ENCODE data around the gene ST6GALNAC2. TPM values are rescaled to one million over a fixed set of nuclear protein-coding genes. Genes with fewer than 3 reads are reported as not detected.

The ST6GALNAC2 gene
- total and polyA plus RNA-seq, 5 donors from 2014 or later: 0.08 to 0.39 (median 0.13) TPM; not detected in 2

DNA sequence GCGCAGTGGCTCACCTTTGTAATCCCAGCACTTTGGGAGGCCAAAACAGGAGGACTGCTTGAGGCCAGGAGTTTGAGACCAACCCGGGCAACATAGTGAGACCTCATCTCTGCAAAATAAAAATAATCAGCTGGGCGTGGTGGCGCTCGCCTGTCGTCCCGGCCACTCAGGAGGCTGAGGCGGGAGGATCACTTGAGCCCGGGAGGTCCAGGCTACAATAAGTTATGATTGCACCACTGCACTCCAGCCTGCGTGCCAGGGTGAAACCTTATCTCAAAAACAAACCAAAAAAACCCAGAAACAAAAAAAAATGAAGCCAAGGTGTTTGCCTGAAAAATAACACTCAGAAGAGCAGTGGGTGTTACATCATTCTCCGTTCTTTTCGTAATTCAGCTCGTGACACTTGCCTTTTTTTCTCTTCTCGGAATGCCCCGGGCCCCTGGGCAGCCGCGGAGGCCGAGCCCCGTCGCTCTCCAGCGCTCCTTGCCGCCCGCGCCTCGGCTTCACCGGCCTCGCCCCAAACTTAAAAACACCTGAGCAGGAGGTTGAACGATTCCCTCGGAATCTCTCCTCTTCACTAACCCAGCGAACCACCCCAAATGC, 28.8 kb downstream of the ST6GALNAC2 start:
- Mint-ChIP-seq H3K27me3 (no peaks in the 10 kb centered on the region), H3K4me1 (peaks cover 22 to 63% (median 38%) of the 10 kb centered on the region in 4 donors), H3K4me3 (peak overlapping the region; percentile 97 to 98 (median 98)), H3K36me3 (peaks cover 7% of the 10 kb centered on the region), H3K27ac (peak overlapping the region; percentile 98 to 100 (median 99)), H3K9me3 (peaks cover 0 to 2% (median 0%) of the 10 kb centered on the region in 7 donors)
- Histone ChIP-seq H3K27ac (ENCODE audit: insufficient read depth, low read length, poor library complexity, severe bottlenecking) (peak overlapping the region; percentile 95), H3K4me1 (ENCODE audit: control insufficient read depth, insufficient read depth, low read length, poor library complexity, severe bottlenecking) (peaks cover 52% of the 10 kb centered on the region), H3K36me3 (ENCODE audit: control insufficient read depth, insufficient read depth, low read length) (peaks cover 8% of the 10 kb centered on the region), H3K9me3 (ENCODE audit: control insufficient read depth in 2 of 2, low read length in 2 of 2) (no peaks in the 10 kb centered on the region), H3K4me3 (ENCODE audit: low read depth, low read length) (peak overlapping the region; percentile 82), H3K27me3 (ENCODE audit: control insufficient read depth, insufficient read depth, low read length) (no peaks in the 10 kb centered on the region)
- DNase-seq (peak in 2 of 3 donors; percentile 43 to 44), ATAC-seq (ENCODE audit: low read depth in 2 of 2) (peak; percentile 7 to 13)

DNA sequence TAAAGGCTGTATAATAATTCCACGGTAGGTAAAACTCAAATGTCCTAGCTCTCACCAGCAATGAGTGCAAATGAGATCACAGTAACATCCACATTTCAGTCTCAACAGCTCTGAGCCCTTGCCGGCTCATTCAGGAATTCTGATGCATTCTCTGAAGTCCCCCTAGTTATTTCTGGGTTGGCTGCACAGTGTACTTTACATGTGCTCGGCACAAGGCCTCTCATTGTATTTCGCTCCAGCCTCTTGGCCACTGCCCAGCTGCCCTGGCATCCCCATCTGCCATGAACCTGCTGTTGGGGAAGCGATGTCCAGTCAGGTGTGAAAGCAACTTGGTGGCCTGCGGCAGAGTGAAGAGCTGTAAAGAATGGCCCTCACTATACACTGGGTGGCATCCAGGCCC, 31.5 kb downstream of the ST6GALNAC2 start:
- Histone ChIP-seq H3K4me1 (ENCODE audit: control insufficient read depth, insufficient read depth, low read length, poor library complexity, severe bottlenecking) (peaks cover 27% of the 10 kb centered on the region), H3K9me3 (ENCODE audit: control insufficient read depth in 2 of 2, low read length in 2 of 2) (no peaks in the 10 kb centered on the region), H3K36me3 (ENCODE audit: control insufficient read depth, insufficient read depth, low read length) (no peaks in the 10 kb centered on the region), H3K27ac (ENCODE audit: insufficient read depth, low read length, poor library complexity, severe bottlenecking) (no peak overlapping the region), H3K27me3 (ENCODE audit: control insufficient read depth, insufficient read depth, low read length) (no peaks in the 10 kb centered on the region), H3K4me3 (ENCODE audit: low read depth, low read length) (no peak overlapping the region)
- Mint-ChIP-seq H3K4me1 (peaks cover 7 to 36% (median 28%) of the 10 kb centered on the region in 4 donors), H3K36me3 (no peaks in the 10 kb centered on the region), H3K9me3 (peaks cover 0 to 2% (median 0%) of the 10 kb centered on the region in 7 donors), H3K4me3 (no peak overlapping the region), H3K27me3 (no peaks in the 10 kb centered on the region), H3K27ac (no peak overlapping the region)
- no peak for DNase-seq
- no peak for ATAC-seq (ENCODE audit: low read depth in 2 of 2)

DNA sequence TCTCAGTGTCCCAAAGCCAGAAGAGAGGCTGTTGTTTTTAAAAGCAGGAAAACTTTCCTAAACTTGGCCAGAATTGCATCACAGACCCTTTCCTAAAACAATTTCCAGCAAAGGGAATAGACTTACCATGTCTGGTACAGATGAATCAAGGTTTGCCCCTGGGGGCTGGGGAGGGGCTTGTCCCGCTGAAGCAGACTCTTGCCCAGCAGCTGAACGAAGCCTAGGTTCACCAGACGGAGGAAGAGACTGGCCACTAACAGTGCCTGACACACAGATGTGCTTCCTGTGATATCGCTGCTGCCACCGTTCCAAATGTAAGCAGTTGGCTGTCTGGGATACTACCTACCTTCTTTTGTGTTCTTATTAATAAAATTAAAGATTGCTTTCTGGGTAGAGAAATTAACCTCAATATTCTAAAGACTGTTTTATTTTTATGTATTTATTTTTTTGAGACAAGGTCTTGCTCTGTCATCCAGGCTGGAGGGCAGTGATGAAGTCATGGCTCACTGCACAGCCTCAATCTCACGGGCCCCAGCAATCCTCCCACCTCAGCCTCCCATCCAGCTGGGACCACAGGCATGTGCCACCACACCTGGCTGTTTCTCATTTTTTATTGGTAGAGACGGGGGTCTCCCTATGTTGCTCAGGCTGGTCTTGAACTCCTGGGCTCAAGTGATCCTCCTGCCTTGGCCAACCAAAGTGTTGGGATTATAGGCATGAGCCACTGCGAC, 32.3 kb downstream of the ST6GALNAC2 start:
- no peak overlapping the region for H3K4me3 Mint-ChIP-seq
- H3K9me3 Mint-ChIP-seq: peaks cover 0 to 2% (median 0%) of the 10 kb centered on the region in 7 donors
- DNase-seq (no peak), ATAC-seq (ENCODE audit: low read depth in 2 of 2) (no peak)
- H3K4me1 ChIP-seq (ENCODE audit: control insufficient read depth, insufficient read depth, low read length, poor library complexity, severe bottlenecking): peaks cover 19% of the 10 kb centered on the region
- H3K27ac Mint-ChIP-seq: no peak overlapping the region
- no peaks in the 10 kb centered on the region for H3K27me3 ChIP-seq (ENCODE audit: control insufficient read depth, insufficient read depth, low read length)
- no peaks in the 10 kb centered on the region for H3K27me3 Mint-ChIP-seq
- no peak overlapping the region for H3K27ac ChIP-seq (ENCODE audit: insufficient read depth, low read length, poor library complexity, severe bottlenecking)
- H3K36me3 Mint-ChIP-seq: no peaks in the 10 kb centered on the region
- H3K4me1 Mint-ChIP-seq: peaks cover under 1 to 28% (median 21%) of the 10 kb centered on the region in 4 donors
- H3K36me3 ChIP-seq (ENCODE audit: control insufficient read depth, insufficient read depth, low read length): no peaks in the 10 kb centered on the region
- H3K9me3 ChIP-seq (ENCODE audit: control insufficient read depth in 2 of 2, low read length in 2 of 2): no peaks in the 10 kb centered on the region
- no peak overlapping the region for H3K4me3 ChIP-seq (ENCODE audit: low read depth, low read length)

DNA sequence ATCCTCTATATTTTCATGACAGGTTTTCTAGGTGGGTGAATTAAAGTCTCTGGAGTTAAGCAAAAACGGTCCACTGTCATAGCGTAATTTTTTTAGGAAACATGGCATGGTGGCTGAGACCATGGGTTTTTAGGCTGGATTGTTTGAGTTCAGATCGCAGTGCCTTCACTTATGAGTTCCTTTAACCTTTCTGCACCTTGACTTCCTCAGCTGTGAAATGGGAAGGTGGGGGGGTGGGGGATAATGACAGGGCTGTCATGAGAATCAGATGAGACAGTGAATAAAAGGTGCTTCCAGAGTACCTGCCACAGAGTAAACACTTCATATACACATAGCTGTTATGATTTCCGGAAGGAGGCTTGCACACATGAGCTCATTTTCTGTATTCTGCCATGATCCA, 34.0 kb downstream of the ST6GALNAC2 start:
- ATAC-seq (ENCODE audit: low read depth in 2 of 2): no peak
- H3K4me3 Mint-ChIP-seq: peak overlapping the region in 1 of 4 donors; percentile 61

DNA sequence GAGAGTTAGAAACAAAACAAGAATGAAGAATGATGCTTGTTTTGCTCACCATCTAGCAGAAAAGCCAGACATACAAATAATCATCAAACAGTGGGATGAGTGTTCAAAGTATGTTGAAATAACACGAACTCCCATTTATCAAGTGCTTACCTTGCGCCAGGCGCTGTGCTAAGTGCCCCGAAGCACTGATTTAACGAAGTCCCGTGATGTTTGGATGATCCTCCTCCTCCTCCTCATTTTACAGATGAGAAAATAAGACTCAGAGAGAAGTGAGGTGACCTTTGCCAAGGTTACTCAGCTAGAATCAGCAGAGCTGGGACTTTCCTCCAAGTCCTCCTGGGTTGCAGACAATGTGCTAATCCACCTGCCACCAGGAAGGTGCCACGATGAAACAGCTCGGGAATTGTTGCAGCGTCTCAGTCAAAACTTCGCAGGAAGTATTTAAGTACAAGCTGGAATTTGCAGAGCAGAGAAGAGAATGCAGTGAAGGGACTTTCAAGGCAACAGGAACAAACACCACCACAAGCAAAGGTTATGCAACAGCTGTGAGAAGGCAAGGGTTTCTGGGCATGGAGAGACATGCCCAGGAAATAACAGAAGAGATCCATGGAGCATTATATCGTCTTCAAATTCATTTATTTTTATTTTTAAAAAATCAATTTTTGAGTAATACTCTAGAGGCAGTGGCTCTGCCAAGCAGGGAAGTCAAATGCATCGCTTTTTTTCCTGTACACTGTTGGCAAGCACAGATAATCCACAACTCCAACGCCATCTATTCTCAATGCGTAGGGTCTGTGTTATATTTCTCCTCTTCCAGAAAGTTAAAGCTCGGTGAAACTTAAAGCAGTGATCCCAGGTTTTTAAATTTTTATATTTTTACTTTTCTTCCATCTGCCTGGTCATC, 34.7 kb downstream of the ST6GALNAC2 start:
- Histone ChIP-seq H3K27me3 (ENCODE audit: control insufficient read depth, insufficient read depth, low read length) (no peaks in the 10 kb centered on the region), H3K4me3 (ENCODE audit: low read depth, low read length) (no peak overlapping the region), H3K27ac (ENCODE audit: insufficient read depth, low read length, poor library complexity, severe bottlenecking) (no peak overlapping the region), H3K9me3 (ENCODE audit: control insufficient read depth in 2 of 2, low read length in 2 of 2) (no peaks in the 10 kb centered on the region), H3K4me1 (ENCODE audit: control insufficient read depth, insufficient read depth, low read length, poor library complexity, severe bottlenecking) (no peaks in the 10 kb centered on the region), H3K36me3 (ENCODE audit: control insufficient read depth, insufficient read depth, low read length) (no peaks in the 10 kb centered on the region)
- H3K9me3 Mint-ChIP-seq: no peaks in the 10 kb centered on the region
- peaks cover 0 to 10% (median 7%) of the 10 kb centered on the region in 4 donors for H3K4me1 Mint-ChIP-seq
- no peak overlapping the region for H3K4me3 Mint-ChIP-seq
- no peaks in the 10 kb centered on the region for H3K27me3 Mint-ChIP-seq
- H3K36me3 Mint-ChIP-seq: no peaks in the 10 kb centered on the region
- DNase-seq (no peak), ATAC-seq (ENCODE audit: low read depth in 2 of 2) (no peak)
- H3K27ac Mint-ChIP-seq: no peak overlapping the region

More for the DNA sequence above, 34.0 kb downstream of the ST6GALNAC2 start:
- no peaks in the 10 kb centered on the region for H3K27me3 ChIP-seq (ENCODE audit: control insufficient read depth, insufficient read depth, low read length)
- no peaks in the 10 kb centered on the region for H3K36me3 ChIP-seq (ENCODE audit: control insufficient read depth, insufficient read depth, low read length)
- Mint-ChIP-seq H3K27me3 (no peaks in the 10 kb centered on the region), H3K9me3 (no peaks in the 10 kb centered on the region), H3K36me3 (no peaks in the 10 kb centered on the region), H3K27ac (no peak overlapping the region), H3K4me1 (peaks cover 0 to 13% (median 9%) of the 10 kb centered on the region in 4 donors)
- H3K4me1 ChIP-seq (ENCODE audit: control insufficient read depth, insufficient read depth, low read length, poor library complexity, severe bottlenecking): peaks cover 4% of the 10 kb centered on the region
- no peak overlapping the region for H3K4me3 ChIP-seq (ENCODE audit: low read depth, low read length)
- DNase-seq: no peak
- H3K9me3 ChIP-seq (ENCODE audit: control insufficient read depth in 2 of 2, low read length in 2 of 2): no peaks in the 10 kb centered on the region
- no peak overlapping the region for H3K27ac ChIP-seq (ENCODE audit: insufficient read depth, low read length, poor library complexity, severe bottlenecking)

DNA sequence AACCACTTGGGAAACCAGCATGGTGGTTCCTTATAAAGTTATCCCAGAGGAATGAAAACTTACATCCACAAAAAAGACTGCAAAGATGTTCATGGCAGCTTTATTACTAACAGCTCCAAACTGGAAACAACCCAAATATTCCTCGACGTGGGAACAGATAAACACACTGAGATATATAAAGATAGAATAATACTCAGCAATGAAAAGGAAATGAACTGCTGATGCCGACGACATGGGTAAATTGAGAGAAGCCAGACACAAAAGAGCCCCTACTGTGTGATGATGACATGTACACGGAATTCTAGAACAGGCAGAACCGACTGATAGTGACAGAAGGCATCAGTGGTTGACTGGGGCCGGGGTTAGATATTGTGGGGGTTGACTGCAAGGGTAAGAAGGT, 36.1 kb downstream of the ST6GALNAC2 start:
- H3K4me1 ChIP-seq (ENCODE audit: control insufficient read depth, insufficient read depth, low read length, poor library complexity, severe bottlenecking): no peaks in the 10 kb centered on the region
- no peak for DNase-seq

DNA sequence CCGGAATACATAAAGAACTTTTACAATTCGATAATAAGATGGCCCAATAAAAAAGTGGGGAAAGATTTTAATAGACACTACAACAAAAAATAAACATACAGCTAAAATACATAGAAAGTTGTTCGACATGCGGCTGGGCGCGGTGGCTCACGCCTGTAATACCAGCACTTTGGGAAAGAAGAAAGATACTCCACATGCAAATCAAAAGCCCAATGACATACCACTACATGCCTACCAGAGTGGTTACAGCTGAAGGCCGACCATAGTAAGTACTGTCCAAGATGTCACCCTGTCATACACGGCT, 36.5 kb downstream of the ST6GALNAC2 start:
- DNase-seq (no peak), ATAC-seq (ENCODE audit: low read depth in 2 of 2) (no peak)
- H3K4me1 ChIP-seq (ENCODE audit: control insufficient read depth, insufficient read depth, low read length, poor library complexity, severe bottlenecking): no peaks in the 10 kb centered on the region
- Mint-ChIP-seq H3K27me3 (peaks cover 3% of the 10 kb centered on the region), H3K4me3 (no peak overlapping the region), H3K4me1 (peaks cover 0 to 4% (median 0%) of the 10 kb centered on the region in 4 donors), H3K36me3 (no peaks in the 10 kb centered on the region), H3K9me3 (no peaks in the 10 kb centered on the region), H3K27ac (no peak overlapping the region)
- H3K36me3 ChIP-seq (ENCODE audit: control insufficient read depth, insufficient read depth, low read length): no peaks in the 10 kb centered on the region
- no peaks in the 10 kb centered on the region for H3K9me3 ChIP-seq (ENCODE audit: control insufficient read depth in 2 of 2, low read length in 2 of 2)
- no peak overlapping the region for H3K27ac ChIP-seq (ENCODE audit: insufficient read depth, low read length, poor library complexity, severe bottlenecking)
- no peaks in the 10 kb centered on the region for H3K27me3 ChIP-seq (ENCODE audit: control insufficient read depth, insufficient read depth, low read length)
- no peak overlapping the region for H3K4me3 ChIP-seq (ENCODE audit: low read depth, low read length)

More for the DNA sequence above, 36.1 kb downstream of the ST6GALNAC2 start:
- no peaks in the 10 kb centered on the region for H3K27me3 ChIP-seq (ENCODE audit: control insufficient read depth, insufficient read depth, low read length)
- H3K27ac ChIP-seq (ENCODE audit: insufficient read depth, low read length, poor library complexity, severe bottlenecking): no peak overlapping the region
- H3K36me3 ChIP-seq (ENCODE audit: control insufficient read depth, insufficient read depth, low read length): no peaks in the 10 kb centered on the region
- Mint-ChIP-seq H3K4me1 (peaks cover 0 to 5% (median under 1%) of the 10 kb centered on the region in 4 donors), H3K27me3 (no peaks in the 10 kb centered on the region), H3K27ac (no peak overlapping the region), H3K4me3 (no peak overlapping the region), H3K36me3 (no peaks in the 10 kb centered on the region), H3K9me3 (no peaks in the 10 kb centered on the region)
- no peaks in the 10 kb centered on the region for H3K9me3 ChIP-seq (ENCODE audit: control insufficient read depth in 2 of 2, low read length in 2 of 2)
- no peak overlapping the region for H3K4me3 ChIP-seq (ENCODE audit: low read depth, low read length)
- no peak for ATAC-seq (ENCODE audit: low read depth in 2 of 2)
